Fibroblast of villous mesenchyme (primary cell): ENCODE data around the gene SLC25A4. TPM values are rescaled to one million over a fixed set of nuclear protein-coding genes. Genes with fewer than 3 reads are reported as not detected.
"Not testable (repeated sequence)": the region's sequence is repeated elsewhere in the genome, so short reads cannot be mapped to it uniquely, and the experiment has no call there.

Experiments used
- DNase-seq: peaks from one replicate; pipeline ENCODE4 v3.0.0-alpha.2; 2010; ENCODE audit warnings: low read depth
- H3K4me3 ChIP-seq: 2 replicates; pipeline ENCODE4 v1.5.1; 2011; ENCODE audit warnings: low read depth, mild to moderate bottlenecking, low read length
- total RNA-seq: library from RNA; depleted of rRNA; stranded (reverse); fragments of >200 nt; gene quantifications from 2 replicates; pipeline ENCODE4 v1.2.3, GENCODE V29; 2012
- TF ChIP-seq, protein P1 (sequence below): IDR thresholded peaks from 2 replicates; pipeline ENCODE4 v1.5.1; 2012; ENCODE audit warnings: low read depth, mild to moderate bottlenecking, low read length; ENCODE audit not compliant: insufficient read depth

The SLC25A4 gene
- total RNA-seq, 1 donor = 14.7 TPM

GRCh38 chr4:185190306-185190856 lies 47.3 kb downstream of the SLC25A4 start:
- TF ChIP-seq, protein P1, sequence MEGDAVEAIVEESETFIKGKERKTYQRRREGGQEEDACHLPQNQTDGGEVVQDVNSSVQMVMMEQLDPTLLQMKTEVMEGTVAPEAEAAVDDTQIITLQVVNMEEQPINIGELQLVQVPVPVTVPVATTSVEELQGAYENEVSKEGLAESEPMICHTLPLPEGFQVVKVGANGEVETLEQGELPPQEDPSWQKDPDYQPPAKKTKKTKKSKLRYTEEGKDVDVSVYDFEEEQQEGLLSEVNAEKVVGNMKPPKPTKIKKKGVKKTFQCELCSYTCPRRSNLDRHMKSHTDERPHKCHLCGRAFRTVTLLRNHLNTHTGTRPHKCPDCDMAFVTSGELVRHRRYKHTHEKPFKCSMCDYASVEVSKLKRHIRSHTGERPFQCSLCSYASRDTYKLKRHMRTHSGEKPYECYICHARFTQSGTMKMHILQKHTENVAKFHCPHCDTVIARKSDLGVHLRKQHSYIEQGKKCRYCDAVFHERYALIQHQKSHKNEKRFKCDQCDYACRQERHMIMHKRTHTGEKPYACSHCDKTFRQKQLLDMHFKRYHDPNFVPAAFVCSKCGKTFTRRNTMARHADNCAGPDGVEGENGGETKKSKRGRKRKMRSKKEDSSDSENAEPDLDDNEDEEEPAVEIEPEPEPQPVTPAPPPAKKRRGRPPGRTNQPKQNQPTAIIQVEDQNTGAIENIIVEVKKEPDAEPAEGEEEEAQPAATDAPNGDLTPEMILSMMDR = no peak
- DNase-seq = no peak
- no peak overlapping the region for H3K4me3 ChIP-seq

- DNase-seq = no peak
- TF ChIP-seq, protein P1 = no peak
- H3K4me3 ChIP-seq = no peak overlapping the region
Measured at GRCh38 chr4:185192059-185192458, 49.0 kb downstream of the SLC25A4 start.

GRCh38 chr4:185194924-185195888 lies 52.1 kb downstream of the SLC25A4 start:
- TF ChIP-seq, protein P1 = no peak
- DNase-seq = no peak
- no peak overlapping the region for H3K4me3 ChIP-seq

DNA sequence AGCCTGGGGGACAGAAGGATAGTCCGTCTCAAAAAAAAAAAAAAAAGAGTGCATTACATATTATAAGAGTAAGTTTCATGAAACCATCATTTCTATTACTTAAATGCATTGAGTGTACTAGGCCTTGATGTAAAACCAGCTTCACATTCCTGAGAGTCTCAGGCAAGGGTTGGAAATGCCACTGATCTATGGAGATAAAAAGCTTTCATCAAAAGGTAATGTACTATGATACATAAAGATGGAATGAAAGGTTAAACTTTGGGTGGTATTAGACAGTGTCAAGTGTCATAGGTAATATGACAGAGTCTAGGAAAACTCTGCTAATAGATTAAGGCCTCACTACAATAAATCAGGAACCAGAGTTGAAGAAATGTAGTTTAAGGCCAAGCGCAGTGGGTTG lies 53.4 kb downstream of the SLC25A4 start:
- DNase-seq = no peak
- TF ChIP-seq, protein P1 = no peak
- no peak overlapping the region for H3K4me3 ChIP-seq

DNA sequence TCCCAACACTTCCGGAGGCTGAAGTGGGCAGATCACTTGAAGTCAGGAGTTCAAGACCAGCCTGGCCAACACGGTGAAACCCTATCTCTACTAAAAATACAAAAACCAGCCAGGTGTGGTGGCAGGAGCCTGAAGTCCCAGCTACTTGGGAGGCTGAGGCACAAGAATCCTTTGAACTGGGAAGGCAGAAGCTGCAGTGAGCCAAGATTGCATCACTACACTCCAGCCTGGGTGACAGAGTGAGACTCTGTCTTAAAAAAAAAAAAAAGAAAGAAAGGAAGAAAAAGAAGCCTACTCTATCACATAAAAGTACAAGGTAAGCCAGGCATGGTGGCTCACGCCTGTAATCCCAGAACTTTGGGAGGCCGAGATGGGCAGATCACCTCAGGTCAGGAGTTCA lies 55.1 kb downstream of the SLC25A4 start:
- DNase-seq, H3K4me3 ChIP-seq: not testable (repeated sequence)

Other genes with a start within 250 kb of the SLC25A4 start
- not detected in 2 replicates for gene HELT, start 124.8 kb upstream of the SLC25A4 start, total RNA-seq
- gene CFAP97, start 60.7 kb downstream of the SLC25A4 start, total RNA-seq = 39.0 and 56.1 TPM in 2 replicates
- 29.6 and 47.1 TPM in 2 replicates for gene SNX25, start 66.3 kb downstream of the SLC25A4 start, total RNA-seq